Left lung (tissue), 10 donors: ENCODE data around the gene FSD2. TPM values are rescaled to one million over a fixed set of nuclear protein-coding genes. Genes with fewer than 3 reads are reported as not detected.
A peak's percentile ranks its signal among the peaks of the same experiment; 100 is the strongest.
"Not testable (repeated sequence)": the region's sequence is repeated elsewhere in the genome, so short reads cannot be mapped to it uniquely, and the experiment has no call there.

Experiments
- ATAC-seq: fragments of 200-7000 bp; cut with Tn5 transposase; one replicate; pipeline ENCODE4 v1.9.1; 2020; ENCODE audit warnings: moderate library complexity
- DNase-seq, 4 donors: peaks; one replicate each; pipeline ENCODE4 v3.0.0-alpha.2; 2013 to 2020
- H3K27ac ChIP-seq, 2 donors: fragments of 200-600 bp; sonication (generic) in 1 of 2; one replicate each; pipeline versions ENCODE4 v1.5.0 to v1.8.0; 2020 to 2021
- H3K27me3 ChIP-seq, 2 donors: fragments of 200-600 bp; sonication (generic) in 1 of 2; one replicate each; pipeline versions ENCODE4 v1.5.0 to v1.8.0; 2020 to 2021
- H3K36me3 ChIP-seq, 2 donors: fragments of 200-600 bp; sonication (generic) in 1 of 2; one replicate each; pipeline versions ENCODE4 v1.5.0 to v1.8.0; 2020 to 2021
- H3K4me1 ChIP-seq, 2 donors: fragments of 200-600 bp; one replicate each; pipeline ENCODE4 v1.8.0; 2021
- H3K4me3 ChIP-seq, 2 donors: fragments of 200-600 bp; sonication (generic) in 1 of 2; one replicate each; pipeline versions ENCODE4 v1.5.0 to v1.8.0; 2020 to 2021; ENCODE audit warnings: mild to moderate bottlenecking in 1 of 2
- H3K9me3 ChIP-seq, 2 donors: fragments of 200-600 bp; sonication (generic) in 1 of 2; one replicate each; pipeline versions ENCODE4 v1.5.0 to v1.8.0; 2020 to 2021
- CTCF ChIP-seq, 2 donors: fragments of 200-600 bp; sonication (generic) in 1 of 2; IDR thresholded peaks; one replicate each; pipeline versions ENCODE4 v1.5.0 to v1.8.0; 2021; ENCODE audit warnings: antibody characterized with exemption in 2 of 2
- intact Hi-C, 2 donors: fragments of 100-400 bp; cut with DNase I; formaldehyde crosslinking; loops; one replicate each; pipeline versions ENCODE4 v1.11.2 to v1.14.2; 2022
- polyA plus RNA-seq, 6 donors: library from polyadenylated mRNA; unstranded; fragments of 120-200 nt; gene quantifications; one replicate each; pipeline ENCODE4 v1.2.1, GENCODE V29; 2013; ENCODE audit not compliant: insufficient read length in 6 of 6
- total RNA-seq, 2 donors: library from RNA; stranded (reverse); fragmentation: NEBNext Ultra II Directional; extraction: Animal tissue kit (Norgen Biotek cat#: 25700); gene quantifications; one replicate each; pipeline ENCODE4 v1.2.1, GENCODE V29; 2021
- donor health status: DM: no; HTN: yes; CAD: no.
- donor health status: DM: no; HTN: no; CAD: no.

FSD2 gene
- total and polyA plus RNA-seq, 8 donors, result 0.11 to 1.3 (median 0.33) TPM; not detected in 1

- TF ChIP-seq CTCF (IDR thresholded peaks at IDR 0.05), result no peak
- DNase-seq (no peak), ATAC-seq (no peak)
- Histone ChIP-seq H3K27me3 (peaks cover 0 to 60% of the 10 kb centered on the region in 2 donors), H3K4me3 (peak overlapping the region in 1 of 2 donors; percentile 59), H3K9me3 (no peaks in the 10 kb centered on the region), H3K27ac (no peak overlapping the region), H3K4me1 (peaks cover 3 to 16% of the 10 kb centered on the region in 2 donors), H3K36me3 (no peaks in the 10 kb centered on the region)
- intact Hi-C loops, result no loop called here
These were observed 96.8 kb downstream of the FSD2 start for GRCh38 chr15:82709081-82709420.

- intact Hi-C loops, DNase-seq, H3K36me3 ChIP-seq, H3K4me3 ChIP-seq, H3K27ac ChIP-seq, H3K9me3 ChIP-seq, ATAC-seq: not testable (repeated sequence)
- Histone ChIP-seq H3K27me3 (peaks cover 0 to 37% of the 10 kb centered on the region in 2 donors), H3K4me1 (peaks cover 3 to 16% of the 10 kb centered on the region in 2 donors)
These were observed 100.0 kb downstream of the FSD2 start for GRCh38 chr15:82705856-82706255.

Other genes with a start within 250 kb of the FSD2 start
- gene CPEB1, start 158.7 kb downstream of the FSD2 start, total RNA-seq, result 1 to 10 TPM; 1.3 to 2.7 TPM
- 1 to 10 TPM; 2.7 to 5.0 (median 3.6) TPM for gene CPEB1, start 158.7 kb downstream of the FSD2 start, polyA plus RNA-seq
- 1 to 10 TPM in 1 of 2 donors, under 1 TPM in 1; 0.82 to 1.6 TPM for gene AP3B2, start 96.2 kb downstream of the FSD2 start, total RNA-seq
- gene AP3B2, start 96.2 kb downstream of the FSD2 start, polyA plus RNA-seq, result 1 to 10 TPM; 1.5 to 3.0 (median 2.4) TPM
- 10 to 100 TPM in 1 of 2 donors, 1 to 10 TPM in 1; 9.3 to 11.0 TPM for gene WHAMM, start 3.6 kb upstream of the FSD2 start, total RNA-seq
- gene WHAMM, start 3.6 kb upstream of the FSD2 start, polyA plus RNA-seq, result 10 to 100 TPM; 13.1 to 15.8 (median 14.5) TPM
- gene HOMER2, start 146.7 kb upstream of the FSD2 start, total RNA-seq, result 10 to 100 TPM; 17.3 to 18.8 TPM
- gene HOMER2, start 146.7 kb upstream of the FSD2 start, polyA plus RNA-seq, result 10 to 100 TPM; 17.8 to 22.4 (median 20.0) TPM
- gene RAMAC, start 180.1 kb upstream of the FSD2 start, total RNA-seq, result 10 to 100 TPM; 17.2 to 19.2 TPM
- gene RAMAC, start 180.1 kb upstream of the FSD2 start, polyA plus RNA-seq, result 10 to 100 TPM; 30.3 to 34.8 (median 33.3) TPM
- 10 to 100 TPM; 13.0 to 20.2 TPM for gene C15orf40, start 205.6 kb upstream of the FSD2 start, total RNA-seq
- 10 to 100 TPM; 21.3 to 26.7 (median 24.3) TPM for gene C15orf40, start 205.6 kb upstream of the FSD2 start, polyA plus RNA-seq